ENCODE measurements around the gene SLC7A14. TPM values are rescaled to one million over a fixed set of nuclear protein-coding genes. Genes with fewer than 3 reads are reported as not detected.
"Not testable (repeated sequence)": the region's sequence is repeated elsewhere in the genome, so short reads cannot be mapped to it uniquely, and the experiment has no call there.

The SLC7A14 gene
- total RNA-seq, 8 experiments from 2014 or later = 0.22 to 39.5 (median 3.6) TPM

- Histone ChIP-seq H3K4me3 (peak overlapping the region; percentile 50 to 66 (median 52)), H3K27ac (no peak overlapping the region), H3K4me1 (replicated peaks in 1 of 2) (no peaks in the 10 kb centered on the region)
- WGBS, 10 experiments = 0 to 35% (median 6%) methylated on average over 2 to 7 of the region's 20 CpGs; no CpG with 5 or more reads in 3 of the 10 experiments
- peak; percentile 60 to 96 (median 66) for ATAC-seq (replicated peaks in 6 of 8)
- in situ Hi-C loops (cut with MboI; ENCODE audit: low pct_unique_long_range_greater_than_20kb in 2 of 9, low sequenced_read_pairs in 9 of 9, unreplicated experiment in 9 of 9) = loop anchor here in 1 of 9 experiments (25.0 kb wide), 1 partner anchor 228 kb away; no protein-coding TSS in a partner anchor
Measured at GRCh38 chr3:170584585-170585007, 1.3 kb downstream of the SLC7A14 start.

- no peaks in the 10 kb centered on the region for H3K4me1 ChIP-seq (replicated peaks in 1 of 2)
Measured at GRCh38 chr3:170579646-170580045, 6.2 kb downstream of the SLC7A14 start.

DNA sequence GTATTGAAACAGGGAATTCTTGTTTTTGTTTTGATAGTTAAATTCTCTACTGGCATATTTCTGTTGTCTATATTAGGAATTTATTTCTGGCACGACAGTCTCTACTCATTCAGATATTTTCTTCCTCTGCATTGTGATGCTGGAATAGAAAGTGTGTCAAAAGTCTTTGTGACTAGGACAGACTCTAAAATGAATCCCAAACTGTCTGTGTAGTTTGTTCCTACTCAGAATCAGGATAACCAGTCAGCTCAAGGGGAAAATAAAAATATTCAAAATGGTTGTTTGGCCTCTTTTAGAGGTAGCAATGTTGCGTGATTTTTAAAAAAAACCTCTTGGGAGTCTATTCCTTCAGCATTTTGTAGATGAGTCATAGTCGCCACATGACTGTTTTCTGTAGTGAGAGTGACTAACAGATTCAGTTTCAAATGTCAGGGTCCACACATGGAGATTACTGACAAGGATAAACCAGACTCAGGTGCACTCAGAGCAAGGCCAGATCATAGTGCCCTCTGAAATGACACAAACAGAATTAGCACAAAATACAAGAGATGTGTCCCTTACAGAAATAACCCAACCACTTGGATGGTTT is 13.1 kb downstream of the SLC7A14 start:
- 5 to 100% (median 73%) methylated on average over 1 to 3 of the region's 3 CpGs for WGBS, 10 experiments
- in situ Hi-C loops (cut with MboI; ENCODE audit: low pct_unique_long_range_greater_than_20kb in 2 of 9, low sequenced_read_pairs in 9 of 9, unreplicated experiment in 9 of 9) = no loop called here
- peak in 7 of 8 experiments; percentile 91 to 98 (median 96) for ATAC-seq (replicated peaks in 6 of 8)
- H3K4me1 ChIP-seq (replicated peaks in 1 of 2) = no peaks in the 10 kb centered on the region
- H3K4me3 ChIP-seq = no peak overlapping the region
- H3K27ac ChIP-seq = no peak overlapping the region

More at GRCh38 chr3:170579646-170580045, 6.2 kb downstream of the SLC7A14 start:
- in situ Hi-C loops (cut with MboI; ENCODE audit: low pct_unique_long_range_greater_than_20kb in 2 of 9, low sequenced_read_pairs in 9 of 9, unreplicated experiment in 9 of 9) = loop anchor here in 1 of 9 experiments (25.0 kb wide), 1 partner anchor 233 kb away; no protein-coding TSS in a partner anchor
- 0 to 83% (median 50%) methylated on average over 1 to 3 of the region's 3 CpGs; no CpG with 5 or more reads in 3 of the 10 experiments for WGBS, 10 experiments
- Histone ChIP-seq H3K4me3 (no peak overlapping the region), H3K27ac (no peak overlapping the region)
- ATAC-seq (replicated peaks in 6 of 8) = no peak

GRCh38 chr3:170567598-170567997 is 18.3 kb downstream of the SLC7A14 start:
- H3K4me1 ChIP-seq (replicated peaks in 1 of 2); in situ Hi-C loops (cut with MboI; ENCODE audit: low pct_unique_long_range_greater_than_20kb in 2 of 9, low sequenced_read_pairs in 9 of 9, unreplicated experiment in 9 of 9); ATAC-seq (replicated peaks in 6 of 8); H3K27ac ChIP-seq; H3K4me3 ChIP-seq: not testable (repeated sequence)
- no CpG with 5 or more reads among the region's 1 CpG for WGBS, 10 experiments

DNA sequence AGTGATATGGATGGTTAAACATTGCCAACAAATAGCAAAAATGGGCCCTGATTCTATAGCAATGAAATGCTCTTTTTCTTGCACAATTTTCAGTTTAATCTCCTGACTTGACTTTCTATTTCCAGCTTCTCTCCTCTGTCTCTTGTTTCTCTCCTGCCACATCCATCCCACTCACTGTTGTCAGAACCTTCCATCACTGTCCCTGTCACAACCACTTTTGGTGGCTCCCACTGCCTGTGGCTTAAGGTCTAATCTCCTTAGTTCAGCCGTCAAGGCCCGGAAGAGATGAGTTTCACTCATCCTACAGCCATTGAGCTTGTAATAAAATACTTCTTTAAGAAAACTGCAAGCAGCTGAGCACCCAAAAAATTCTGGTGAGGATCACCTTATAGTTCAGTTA is 19.5 kb downstream of the SLC7A14 start:
- Histone ChIP-seq H3K27ac (no peak overlapping the region), H3K4me3 (no peak overlapping the region), H3K4me1 (replicated peaks in 1 of 2) (no peaks in the 10 kb centered on the region)
- 74 to 100% (median 100%) methylated on average over 1 to 2 of the region's 2 CpGs for WGBS, 10 experiments
- in situ Hi-C loops (cut with MboI; ENCODE audit: low pct_unique_long_range_greater_than_20kb in 2 of 9, low sequenced_read_pairs in 9 of 9, unreplicated experiment in 9 of 9) = no loop called here
- ATAC-seq (replicated peaks in 6 of 8) = no peak

GRCh38 chr3:170565495-170565894 is 20.4 kb downstream of the SLC7A14 start:
- H3K4me3 ChIP-seq = no peak overlapping the region
- in situ Hi-C loops (cut with MboI; ENCODE audit: low pct_unique_long_range_greater_than_20kb in 2 of 9, low sequenced_read_pairs in 9 of 9, unreplicated experiment in 9 of 9) = no loop called here
- no peak overlapping the region for H3K27ac ChIP-seq
- no peak for ATAC-seq (replicated peaks in 6 of 8)
- H3K4me1 ChIP-seq (replicated peaks in 1 of 2) = no peaks in the 10 kb centered on the region
- whole genome bisulfite sequencing, 10 experiments = 85 to 100% (median 100%) methylated on average over 1 to 2 of the region's 2 CpGs; no CpG with 5 or more reads in 5 of the 10 experiments

- Histone ChIP-seq H3K4me3 (no peak overlapping the region), H3K27ac (no peak overlapping the region), H3K4me1 (replicated peaks in 1 of 2) (no peaks in the 10 kb centered on the region)
- ATAC-seq (replicated peaks in 6 of 8) = no peak
- WGBS, 10 experiments = 44 to 92% (median 63%) methylated on average over 1 to 2 of the region's 2 CpGs; no CpG with 5 or more reads in 3 of the 10 experiments
- in situ Hi-C loops (cut with MboI; ENCODE audit: low pct_unique_long_range_greater_than_20kb in 2 of 9, low sequenced_read_pairs in 9 of 9, unreplicated experiment in 9 of 9) = no loop called here
Measured at GRCh38 chr3:170564664-170565063, 21.2 kb downstream of the SLC7A14 start.

DNA sequence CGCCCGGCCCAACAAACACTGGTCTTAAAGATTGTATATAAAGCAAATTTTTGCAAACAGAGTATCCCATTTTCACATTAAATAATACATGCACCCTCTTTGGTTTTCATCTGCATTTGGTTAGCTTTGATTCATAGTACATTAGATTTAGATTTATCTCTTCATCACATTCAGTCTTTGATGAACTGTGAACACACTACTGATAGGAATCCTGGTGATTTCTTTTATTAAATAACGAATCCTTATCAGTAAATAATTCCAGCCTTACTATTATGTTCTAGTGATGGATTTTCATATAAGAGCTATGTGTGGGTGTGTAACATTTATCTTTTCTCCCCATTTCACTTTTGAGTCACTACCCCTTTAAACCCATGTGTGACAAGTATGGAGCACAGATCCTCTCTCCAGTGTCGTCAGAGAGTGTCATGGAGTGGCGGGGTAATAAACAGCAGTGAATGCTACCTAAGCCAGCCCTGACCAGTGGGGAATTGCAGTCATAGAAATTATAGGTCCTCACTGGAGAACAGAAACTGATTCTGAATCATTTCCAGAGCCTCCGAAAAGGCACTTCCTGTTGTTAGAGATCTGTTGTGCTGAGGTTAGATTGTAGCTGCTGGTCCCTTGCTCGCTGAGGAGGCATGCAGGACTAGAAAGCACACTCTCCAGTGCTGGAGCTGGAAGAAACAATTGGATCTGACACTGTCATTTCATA is 22.0 kb downstream of the SLC7A14 start:
- no peaks in the 10 kb centered on the region for H3K4me1 ChIP-seq (replicated peaks in 1 of 2)
- 46 to 96% (median 74%) methylated on average over 2 to 7 of the region's 7 CpGs; no CpG with 5 or more reads in 2 of the 10 experiments for WGBS, 10 experiments
- peak; percentile 57 to 99 (median 90) for ATAC-seq (replicated peaks in 6 of 8)
- in situ Hi-C loops (cut with MboI; ENCODE audit: low pct_unique_long_range_greater_than_20kb in 2 of 9, low sequenced_read_pairs in 9 of 9, unreplicated experiment in 9 of 9) = no loop called here
- peak overlapping the region in 1 of 2 donors; percentile 30 for H3K27ac ChIP-seq
- no peak overlapping the region for H3K4me3 ChIP-seq

GRCh38 chr3:170562080-170562479 is 23.8 kb downstream of the SLC7A14 start:
- no peak overlapping the region for H3K27ac ChIP-seq
- H3K4me1 ChIP-seq (replicated peaks in 1 of 2) = no peaks in the 10 kb centered on the region
- in situ Hi-C loops (cut with MboI; ENCODE audit: low pct_unique_long_range_greater_than_20kb in 2 of 9, low sequenced_read_pairs in 9 of 9, unreplicated experiment in 9 of 9) = no loop called here
- ATAC-seq (replicated peaks in 6 of 8) = no peak
- 80 to 100% (median 90%) methylated on average over 1 of the region's 1 CpG; no CpG with 5 or more reads in 6 of the 10 experiments for WGBS, 10 experiments
- H3K4me3 ChIP-seq = no peak overlapping the region

- in situ Hi-C loops (cut with MboI; ENCODE audit: low pct_unique_long_range_greater_than_20kb in 2 of 9, low sequenced_read_pairs in 9 of 9, unreplicated experiment in 9 of 9) = no loop called here
- no peaks in the 10 kb centered on the region for H3K4me1 ChIP-seq (replicated peaks in 1 of 2)
- 54 to 100% (median 92%) methylated on average over 1 to 5 of the region's 5 CpGs for WGBS, 10 experiments
Measured at GRCh38 chr3:170560717-170561382, 25.0 kb downstream of the SLC7A14 start.

DNA sequence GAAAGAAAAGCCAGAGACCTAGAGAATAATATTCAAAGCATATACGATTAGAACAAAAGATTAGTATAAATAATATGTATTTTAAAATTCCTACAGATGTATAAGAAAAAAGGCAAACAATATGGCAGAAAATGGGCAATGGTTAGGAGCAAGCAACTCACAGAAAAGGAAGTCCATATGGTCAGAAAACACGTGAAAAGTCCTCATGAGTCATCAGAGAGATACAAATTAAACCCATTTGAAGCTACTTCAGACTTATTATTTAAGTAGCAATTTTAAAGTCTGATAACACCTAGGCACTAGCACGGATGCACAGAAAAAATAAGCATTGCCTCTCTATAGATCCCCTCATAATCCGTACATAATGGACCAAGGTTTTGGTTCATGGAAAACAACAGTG is 25.6 kb downstream of the SLC7A14 start:
- Histone ChIP-seq H3K27ac (no peak overlapping the region), H3K4me1 (replicated peaks in 1 of 2) (no peaks in the 10 kb centered on the region), H3K4me3 (no peak overlapping the region)
- in situ Hi-C loops (cut with MboI; ENCODE audit: low pct_unique_long_range_greater_than_20kb in 2 of 9, low sequenced_read_pairs in 9 of 9, unreplicated experiment in 9 of 9) = no loop called here
- no peak for ATAC-seq (replicated peaks in 6 of 8)
- 41 to 89% (median 74%) methylated on average over 2 to 4 of the region's 4 CpGs; no CpG with 5 or more reads in 1 of the 10 experiments for WGBS, 10 experiments

More at GRCh38 chr3:170560717-170561382, 25.0 kb downstream of the SLC7A14 start:
- peak in 1 of 8 experiments; percentile 25 for ATAC-seq (replicated peaks in 6 of 8)
- Histone ChIP-seq H3K4me3 (no peak overlapping the region), H3K27ac (no peak overlapping the region)

- peak in 3 of 8 experiments; percentile 27 to 70 (median 33) for ATAC-seq (replicated peaks in 6 of 8)
- in situ Hi-C loops (cut with MboI; ENCODE audit: low pct_unique_long_range_greater_than_20kb in 2 of 9, low sequenced_read_pairs in 9 of 9, unreplicated experiment in 9 of 9) = no loop called here
- Histone ChIP-seq H3K27ac (no peak overlapping the region), H3K4me1 (replicated peaks in 1 of 2) (no peaks in the 10 kb centered on the region), H3K4me3 (no peak overlapping the region)
Measured at GRCh38 chr3:170558427-170558826, 27.4 kb downstream of the SLC7A14 start.

DNA sequence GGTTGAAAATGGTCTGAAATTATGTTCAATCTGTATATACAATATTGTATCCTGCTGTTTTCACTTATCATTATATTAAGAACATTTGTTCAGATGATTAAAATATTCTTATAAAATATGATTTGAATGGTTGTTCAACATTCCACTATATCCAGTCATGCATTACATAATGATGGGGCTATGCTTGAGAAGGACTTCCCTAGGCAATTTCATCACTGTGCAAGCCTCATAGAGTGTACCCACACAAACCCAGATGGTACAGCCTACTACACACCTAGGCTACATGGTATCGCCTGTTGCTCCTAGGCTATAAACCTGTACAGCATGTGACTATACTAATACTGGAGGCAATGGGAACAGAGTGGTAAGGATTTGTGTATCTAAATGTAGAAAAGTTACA is 30.5 kb downstream of the SLC7A14 start:
- 60 to 100% (median 90%) methylated on average over 1 of the region's 1 CpG; no CpG with 5 or more reads in 5 of the 10 experiments for WGBS, 10 experiments
- Histone ChIP-seq H3K4me1 (replicated peaks in 1 of 2) (peaks cover 0 to 4% of the 10 kb centered on the region in 2 donors), H3K4me3 (no peak overlapping the region), H3K27ac (no peak overlapping the region)
- in situ Hi-C loops (cut with MboI; ENCODE audit: low pct_unique_long_range_greater_than_20kb in 2 of 9, low sequenced_read_pairs in 9 of 9, unreplicated experiment in 9 of 9) = no loop called here
- ATAC-seq (replicated peaks in 6 of 8) = no peak

All from motor neuron (in vitro differentiated cells).